DMS53 treated with DMSO at 0.1 percent for 48 hours (cell line): ENCODE results near the gene CYP26C1.
A peak's percentile ranks its signal among the peaks of the same experiment; 100 is the strongest.
"Not testable (repeated sequence)": the region's sequence is repeated elsewhere in the genome, so short reads cannot be mapped to it uniquely, and the experiment has no call there.

ENCODE experiments used
- DNase-seq: peaks from one replicate; lab custom pipeline; 2025; ENCODE audit not compliant: unreplicated experiment; lab: John Stamatoyannopoulos, UW

CYP26C1 gene

GRCh38 chr10:93075369-93076221 is 15.0 kb downstream of the CYP26C1 start:
- no peak for DNase-seq

DNA sequence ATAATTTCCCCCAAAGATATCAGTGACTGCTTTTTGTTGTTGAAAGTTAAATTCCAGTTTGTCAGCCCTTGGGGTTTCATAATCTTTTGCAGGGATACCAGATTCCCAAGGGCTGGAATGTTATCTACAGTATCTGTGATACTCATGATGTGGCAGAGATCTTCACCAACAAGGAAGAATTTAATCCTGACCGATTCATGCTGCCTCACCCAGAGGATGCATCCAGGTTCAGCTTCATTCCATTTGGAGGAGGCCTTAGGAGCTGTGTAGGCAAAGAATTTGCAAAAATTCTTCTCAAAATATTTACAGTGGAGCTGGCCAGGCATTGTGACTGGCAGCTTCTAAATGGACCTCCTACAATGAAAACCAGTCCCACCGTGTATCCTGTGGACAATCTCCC is 16.3 kb downstream of the CYP26C1 start:
- no peak for DNase-seq

DNA sequence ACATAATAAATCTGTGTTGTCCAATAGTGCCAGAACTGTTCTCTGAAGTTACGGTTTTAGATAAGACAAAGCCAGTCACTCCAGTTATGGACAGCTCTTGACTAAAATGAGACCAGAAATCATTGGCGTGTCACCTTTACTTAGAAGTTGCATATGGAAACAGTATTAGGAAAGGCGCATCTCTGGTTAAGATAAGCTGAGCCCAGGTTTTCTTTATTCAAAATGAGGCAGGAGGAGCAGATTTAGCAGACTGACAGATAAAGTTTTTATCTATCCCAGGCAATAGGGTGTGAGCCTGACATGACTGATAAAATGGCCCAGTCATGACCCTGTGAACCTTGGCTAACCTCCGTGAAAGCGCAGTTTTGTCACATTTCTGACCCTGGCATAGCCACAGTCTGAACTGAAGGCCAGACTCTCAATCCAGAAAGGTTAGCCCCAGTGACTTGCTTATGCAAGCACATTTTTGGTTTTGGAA is 17.3 kb downstream of the CYP26C1 start:
- DNase-seq, result no peak

DNA sequence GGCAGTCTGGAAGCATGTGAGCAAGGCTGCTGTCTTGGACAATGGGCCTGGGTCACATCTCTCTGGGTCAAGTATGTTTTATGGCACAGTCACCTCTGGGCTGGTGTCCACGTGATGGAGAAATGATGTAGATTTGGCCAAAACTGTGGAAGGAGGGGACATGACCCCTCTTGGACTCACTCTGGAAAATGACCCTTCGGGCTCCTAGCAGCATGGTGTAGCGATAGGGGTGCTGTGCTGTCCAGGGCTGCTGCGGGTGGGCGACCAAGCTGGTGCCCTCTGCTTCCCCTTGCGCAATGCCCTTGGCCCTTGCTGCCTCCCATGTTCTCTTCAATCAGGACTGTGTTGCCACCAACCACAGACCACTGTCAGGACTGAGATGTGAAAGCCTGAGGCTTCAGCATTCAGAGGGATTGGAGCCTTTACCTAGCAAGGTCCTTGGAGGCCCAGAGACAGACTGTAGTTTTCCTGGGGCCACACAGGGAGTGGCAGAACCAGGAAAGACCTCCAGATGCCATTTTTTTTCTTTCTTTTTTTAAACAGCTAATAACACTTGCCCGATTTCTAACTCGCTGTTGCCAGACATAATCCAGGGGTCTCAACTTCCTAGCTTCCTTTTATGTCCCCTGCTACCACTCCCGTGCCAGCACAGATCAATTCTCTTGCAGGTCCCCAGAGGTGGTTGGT is 19.2 kb downstream of the CYP26C1 start:
- no peak for DNase-seq

- peak; percentile 43 for DNase-seq
Observed at GRCh38 chr10:93080350-93081046, 19.9 kb downstream of the CYP26C1 start.

DNA sequence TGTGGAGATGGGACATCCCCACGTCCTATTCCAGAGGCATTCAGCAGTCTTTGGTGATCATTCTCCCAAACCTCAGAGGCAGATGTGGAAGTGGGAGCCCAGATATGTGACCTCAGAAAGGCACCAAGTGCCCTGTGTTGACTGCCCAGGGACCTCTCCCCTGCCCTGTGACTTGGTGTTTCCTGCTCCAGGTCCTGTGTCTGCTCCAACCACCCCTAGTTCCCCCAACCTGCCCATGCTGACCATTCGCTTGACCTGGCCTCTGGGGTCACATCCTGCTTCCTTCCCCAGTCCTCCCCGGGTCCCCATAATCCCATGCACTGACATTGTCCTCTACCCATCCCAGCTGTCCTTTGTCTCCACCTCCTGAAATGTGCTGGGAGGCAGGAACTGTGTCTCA is 20.7 kb downstream of the CYP26C1 start:
- no peak for DNase-seq

GRCh38 chr10:93081834-93082233 is 21.2 kb downstream of the CYP26C1 start:
- DNase-seq, result no peak

DNA sequence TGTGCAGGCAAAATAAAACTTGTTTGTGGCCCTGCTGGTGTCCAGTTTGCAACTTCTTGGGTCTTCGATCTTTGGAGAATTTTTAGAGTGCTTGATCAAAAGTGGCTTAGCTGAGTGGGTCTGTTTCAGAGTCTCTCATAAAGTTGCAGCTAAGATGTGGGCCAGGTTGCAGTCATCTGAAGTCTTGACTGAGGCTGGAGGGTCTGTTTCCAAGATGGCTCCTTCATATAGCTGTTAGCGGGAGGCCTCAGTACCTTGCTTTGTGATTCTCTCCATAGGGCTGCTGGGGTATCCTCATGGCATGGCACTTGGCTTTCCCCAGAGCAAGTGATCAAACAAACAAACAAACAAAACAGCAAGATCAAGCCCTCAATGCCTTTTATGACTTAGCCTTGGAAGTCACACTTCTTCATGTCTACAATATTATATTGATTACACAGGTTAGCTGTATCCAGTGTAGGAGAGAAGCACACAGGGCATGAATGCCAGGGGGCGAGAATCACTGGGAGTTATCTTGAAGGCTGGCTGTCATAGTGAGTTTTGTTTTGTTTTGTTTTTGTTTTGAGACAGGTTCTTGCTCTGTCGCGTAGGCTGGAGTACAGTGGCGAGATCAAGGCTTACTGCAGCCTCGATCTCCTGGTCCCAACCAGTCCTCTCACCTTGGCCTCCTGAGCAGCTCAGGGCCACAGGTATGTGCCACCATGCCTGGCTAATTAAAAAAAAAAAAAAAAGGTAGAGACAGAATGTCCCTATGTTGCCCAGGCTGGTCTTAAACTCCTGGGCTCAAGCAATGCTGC is 23.3 kb downstream of the CYP26C1 start:
- no peak for DNase-seq

DNA sequence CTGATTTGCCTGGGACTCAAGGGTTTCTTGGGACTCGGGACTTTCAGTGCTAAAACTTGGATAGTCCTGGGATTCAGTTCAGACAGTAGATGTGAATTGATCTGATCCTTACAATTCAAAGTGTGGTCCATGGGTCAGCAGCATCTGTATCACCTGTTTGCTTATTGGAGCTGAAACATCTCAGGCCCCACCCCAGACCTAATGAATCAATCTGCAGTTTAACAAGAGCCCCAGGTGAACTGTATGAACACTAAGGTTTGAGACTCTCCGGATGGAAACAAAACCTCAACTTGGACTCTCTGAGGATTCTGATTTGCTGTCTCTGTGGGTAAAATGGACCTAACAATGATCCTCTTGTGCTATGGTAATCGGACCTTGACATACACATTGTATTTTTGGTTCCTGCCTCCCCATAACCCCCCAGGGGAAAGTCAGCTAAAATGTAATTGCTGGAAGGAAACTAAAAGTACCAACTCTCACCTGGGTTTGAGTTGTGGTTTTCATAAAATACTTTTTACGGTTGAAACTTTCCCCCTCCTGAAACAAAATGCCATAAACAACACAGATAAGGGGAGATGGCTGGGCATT is 24.8 kb downstream of the CYP26C1 start:
- DNase-seq, result no peak

- DNase-seq, result no peak
Observed at GRCh38 chr10:93086289-93086688, 25.7 kb downstream of the CYP26C1 start.

DNA sequence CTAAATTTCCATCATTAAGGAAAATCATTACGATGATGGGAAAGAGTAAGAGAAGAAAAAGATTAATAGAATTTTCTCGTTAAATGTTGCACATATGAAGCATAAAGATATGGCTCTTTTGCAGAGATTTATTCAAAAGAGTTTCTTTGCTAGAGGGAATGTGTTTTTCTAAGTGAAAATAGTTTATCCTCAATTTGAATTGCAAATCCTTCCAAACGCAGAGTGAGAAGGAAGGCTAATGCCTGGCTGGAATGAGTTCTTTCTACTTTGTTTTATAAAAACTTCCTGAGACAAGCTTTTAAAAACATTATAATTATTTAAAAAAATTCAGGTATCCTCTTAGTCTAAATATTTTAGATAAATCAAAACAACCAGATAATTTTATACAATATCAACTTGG is 27.2 kb downstream of the CYP26C1 start:
- no peak for DNase-seq

DNA sequence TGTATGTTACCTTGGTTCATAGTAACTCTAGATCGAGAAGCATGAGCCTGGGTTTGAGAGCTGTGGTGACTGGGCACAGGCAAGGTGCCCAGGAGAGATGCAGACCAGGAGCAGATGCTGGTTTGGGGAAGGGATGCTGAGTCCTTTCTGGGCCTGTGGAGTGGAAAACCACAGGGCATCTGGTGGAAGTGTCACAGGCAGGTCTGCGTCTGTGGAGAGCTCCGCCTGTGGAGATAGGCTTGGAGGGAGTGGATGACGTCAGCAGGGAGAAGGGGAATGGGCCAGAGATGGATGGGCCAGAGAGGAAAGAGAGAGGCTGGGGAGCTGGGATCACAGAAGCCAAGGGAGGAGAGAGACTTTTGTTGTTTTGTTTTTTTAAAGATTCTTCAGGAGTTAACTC is 27.9 kb downstream of the CYP26C1 start:
- no peak for DNase-seq

GRCh38 chr10:93090619-93091018 is 30.0 kb downstream of the CYP26C1 start:
- DNase-seq, result no peak

DNA sequence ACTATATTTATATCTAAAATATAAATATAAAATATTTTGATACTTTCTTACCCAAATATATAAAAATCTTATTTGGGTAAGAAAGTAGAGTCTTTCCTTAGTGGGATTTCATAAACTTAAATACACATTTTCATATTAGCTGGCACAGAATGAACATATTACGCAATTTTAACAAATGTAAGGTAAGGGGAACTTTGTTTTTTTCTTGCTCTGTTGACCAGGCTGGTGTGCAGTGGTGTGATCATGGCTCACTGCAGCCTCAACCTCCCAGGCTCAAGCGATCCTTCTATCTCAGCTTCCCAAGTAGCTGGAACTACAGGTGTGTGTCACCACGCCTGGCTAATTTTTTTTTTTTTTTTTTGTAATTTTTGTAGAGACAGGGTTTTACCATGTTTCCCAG is 31.4 kb downstream of the CYP26C1 start:
- DNase-seq, result no peak

DNA sequence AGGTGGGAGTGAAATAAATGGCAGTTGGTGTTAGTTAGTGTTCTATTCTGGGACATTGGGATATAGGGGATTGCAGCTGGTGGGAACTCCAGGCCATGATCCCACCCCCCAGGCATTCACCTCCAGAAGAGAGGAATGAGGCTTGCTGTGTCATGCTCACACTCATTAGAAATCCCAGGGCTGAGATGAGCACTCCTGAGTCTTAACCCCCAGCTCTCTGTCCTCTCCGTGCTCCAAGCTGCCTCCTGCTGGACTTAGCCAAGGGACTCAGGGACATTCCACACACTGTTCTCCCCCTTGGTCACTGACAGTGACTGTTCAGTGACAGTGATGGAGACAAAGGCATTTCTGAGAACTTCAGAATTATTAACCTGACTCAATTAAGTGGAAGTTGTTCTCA is 34.6 kb downstream of the CYP26C1 start:
- DNase-seq, result no peak

- no peak for DNase-seq
Observed at GRCh38 chr10:93096901-93097300, 36.3 kb downstream of the CYP26C1 start.

GRCh38 chr10:93097386-93097785 is 36.8 kb downstream of the CYP26C1 start:
- DNase-seq, result no peak

- no peak for DNase-seq
Observed at GRCh38 chr10:93098816-93099215, 38.2 kb downstream of the CYP26C1 start.

GRCh38 chr10:93099670-93100069 is 39.1 kb downstream of the CYP26C1 start:
- DNase-seq, result no peak

GRCh38 chr10:93101148-93101547 is 40.5 kb downstream of the CYP26C1 start:
- DNase-seq, result not testable (repeated sequence)

DNA sequence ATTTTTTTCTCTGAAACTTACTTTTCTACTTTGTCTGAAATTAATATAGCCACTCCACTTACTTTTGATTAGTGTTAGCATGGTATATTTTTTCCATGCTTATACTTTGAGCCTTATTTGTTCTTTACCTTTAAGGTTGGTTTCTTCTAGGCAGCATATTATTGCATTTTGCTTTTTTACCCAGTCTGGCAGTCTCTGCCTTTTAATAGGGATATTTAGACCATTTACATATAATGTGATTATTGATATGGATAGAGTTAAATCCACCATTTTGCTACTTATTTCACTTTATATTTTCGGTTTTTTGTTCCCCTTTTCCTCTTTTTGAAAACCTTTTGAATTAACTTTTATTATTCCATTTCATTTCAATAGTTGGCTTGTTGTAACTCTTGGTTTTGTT is 43.4 kb downstream of the CYP26C1 start:
- no peak for DNase-seq
